ES-I3 (cell line): ENCODE measurements around the gene EIF4E.
A peak's percentile ranks its signal among the peaks of the same experiment; 100 is the strongest.
"Not testable (repeated sequence)": the region's sequence is repeated elsewhere in the genome, so short reads cannot be mapped to it uniquely, and the experiment has no call there.

Source experiments
- H3K36me3 ChIP-seq: 2 replicates; pipeline ENCODE4 v1.6.1; 2013; ENCODE audit warnings: mild to moderate bottlenecking, low read length, control low read depth, moderate library complexity; ENCODE audit not compliant: insufficient read depth
- H3K4me1 ChIP-seq: 2 replicates; pipeline ENCODE4 v1.6.1; 2013; ENCODE audit warnings: mild to moderate bottlenecking, control low read depth, low read length; ENCODE audit not compliant: insufficient read depth
- H3K9ac ChIP-seq: 2 replicates; pipeline ENCODE4 v1.6.1; 2013; ENCODE audit warnings: low read depth, mild to moderate bottlenecking, low read length, moderate library complexity
- H3K9me3 ChIP-seq: 2 replicates; pipeline ENCODE4 v1.6.1; 2013; ENCODE audit warnings: mild to moderate bottlenecking, low read length, moderate library complexity; ENCODE audit not compliant: control insufficient read depth, insufficient read depth

Gene EIF4E

GRCh38 chr4:98946359-98946758 is 17.4 kb upstream of the EIF4E start:
- Histone ChIP-seq H3K36me3 (no peaks in the 10 kb centered on the region), H3K4me1 (no peaks in the 10 kb centered on the region), H3K9me3 (no peaks in the 10 kb centered on the region), H3K9ac (no peak overlapping the region)

- Histone ChIP-seq H3K36me3 (no peaks in the 10 kb centered on the region), H3K9me3 (no peaks in the 10 kb centered on the region)
These were observed 16.4 kb upstream of the EIF4E start for GRCh38 chr4:98945297-98945850.

GRCh38 chr4:98939892-98940298 is 11.0 kb upstream of the EIF4E start:
- Histone ChIP-seq H3K4me1 (peaks cover 15% of the 10 kb centered on the region), H3K9me3 (peaks cover 3% of the 10 kb centered on the region; the same call in 1 of the 2 replicates), H3K36me3 (no peaks in the 10 kb centered on the region), H3K9ac (no peak overlapping the region)

More at GRCh38 chr4:98945297-98945850, 16.4 kb upstream of the EIF4E start:
- Histone ChIP-seq H3K4me1 (no peaks in the 10 kb centered on the region), H3K9ac (no peak overlapping the region)

- H3K9me3 ChIP-seq = peaks cover 3% of the 10 kb centered on the region; the same call in 1 of the 2 replicates
- no peaks in the 10 kb centered on the region for H3K36me3 ChIP-seq
- no peak overlapping the region for H3K9ac ChIP-seq
- peaks cover 15% of the 10 kb centered on the region for H3K4me1 ChIP-seq
These were observed 10.5 kb upstream of the EIF4E start for GRCh38 chr4:98939438-98939837.

GRCh38 chr4:98937986-98938720 is 9.2 kb upstream of the EIF4E start:
- Histone ChIP-seq H3K9me3 (peaks cover 3% of the 10 kb centered on the region; the same call in 1 of the 2 replicates), H3K4me1 (peaks cover 15% of the 10 kb centered on the region), H3K9ac (peak overlapping the region; percentile 25; the same call in 1 of the 2 replicates), H3K36me3 (no peaks in the 10 kb centered on the region)

- Histone ChIP-seq H3K36me3 (no peaks in the 10 kb centered on the region), H3K9me3 (peaks cover 5% of the 10 kb centered on the region; the same call in 1 of the 2 replicates), H3K9ac (no peak overlapping the region), H3K4me1 (peaks cover 15% of the 10 kb centered on the region)
These were observed 6.7 kb upstream of the EIF4E start for GRCh38 chr4:98935633-98936032.

- H3K36me3 ChIP-seq, H3K9ac ChIP-seq: not testable (repeated sequence)
- peaks cover 15% of the 10 kb centered on the region for H3K4me1 ChIP-seq
- peaks cover 13% of the 10 kb centered on the region for H3K9me3 ChIP-seq
These were observed 5.9 kb upstream of the EIF4E start for GRCh38 chr4:98934851-98935250.

GRCh38 chr4:98932539-98932938 is 3.6 kb upstream of the EIF4E start:
- no peaks in the 10 kb centered on the region for H3K36me3 ChIP-seq
- peaks cover 7% of the 10 kb centered on the region; the same call in 1 of the 2 replicates for H3K4me1 ChIP-seq
- H3K9ac ChIP-seq = no peak overlapping the region
- H3K9me3 ChIP-seq = peaks cover 13% of the 10 kb centered on the region

GRCh38 chr4:98930311-98930865 is 1.5 kb upstream of the EIF4E start:
- peaks cover 10% of the 10 kb centered on the region for H3K9me3 ChIP-seq
- no peak overlapping the region for H3K9ac ChIP-seq
- H3K4me1 ChIP-seq = no peaks in the 10 kb centered on the region; the same call in 1 of the 2 replicates
- peaks cover 5% of the 10 kb centered on the region; the same call in 1 of the 2 replicates for H3K36me3 ChIP-seq

- H3K9me3 ChIP-seq = peaks cover 10% of the 10 kb centered on the region
- H3K4me1 ChIP-seq = no peaks in the 10 kb centered on the region; the same call in 1 of the 2 replicates
- peaks cover 5% of the 10 kb centered on the region; the same call in 1 of the 2 replicates for H3K36me3 ChIP-seq
- peak overlapping the region; percentile 86 for H3K9ac ChIP-seq
These were observed 671 bp upstream of the EIF4E start for GRCh38 chr4:98929341-98930267.

GRCh38 chr4:98928131-98928504 is 815 bp downstream of the EIF4E start:
- H3K9me3 ChIP-seq = peaks cover 10% of the 10 kb centered on the region
- H3K9ac ChIP-seq = peak overlapping the region; percentile 76
- peaks cover 7% of the 10 kb centered on the region; the same call in 1 of the 2 replicates for H3K36me3 ChIP-seq
- H3K4me1 ChIP-seq = no peaks in the 10 kb centered on the region; the same call in 1 of the 2 replicates

- H3K4me1 ChIP-seq, H3K9ac ChIP-seq, H3K36me3 ChIP-seq, H3K9me3 ChIP-seq: not testable (repeated sequence)
These were observed 2.7 kb downstream of the EIF4E start for GRCh38 chr4:98926257-98926656.

- Histone ChIP-seq H3K36me3 (peaks cover 11% of the 10 kb centered on the region), H3K9me3 (no peaks in the 10 kb centered on the region), H3K9ac (no peak overlapping the region), H3K4me1 (no peaks in the 10 kb centered on the region)
These were observed 7.6 kb downstream of the EIF4E start for GRCh38 chr4:98921292-98921691.

GRCh38 chr4:98919996-98920395 is 8.9 kb downstream of the EIF4E start:
- no peaks in the 10 kb centered on the region for H3K4me1 ChIP-seq
- H3K36me3 ChIP-seq = peaks cover 6% of the 10 kb centered on the region; the same call in 1 of the 2 replicates
- no peaks in the 10 kb centered on the region for H3K9me3 ChIP-seq
- no peak overlapping the region for H3K9ac ChIP-seq
